Measurements from ENCODE around the gene RRP15.

The RRP15 gene, protein sequence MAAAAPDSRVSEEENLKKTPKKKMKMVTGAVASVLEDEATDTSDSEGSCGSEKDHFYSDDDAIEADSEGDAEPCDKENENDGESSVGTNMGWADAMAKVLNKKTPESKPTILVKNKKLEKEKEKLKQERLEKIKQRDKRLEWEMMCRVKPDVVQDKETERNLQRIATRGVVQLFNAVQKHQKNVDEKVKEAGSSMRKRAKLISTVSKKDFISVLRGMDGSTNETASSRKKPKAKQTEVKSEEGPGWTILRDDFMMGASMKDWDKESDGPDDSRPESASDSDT

DNA sequence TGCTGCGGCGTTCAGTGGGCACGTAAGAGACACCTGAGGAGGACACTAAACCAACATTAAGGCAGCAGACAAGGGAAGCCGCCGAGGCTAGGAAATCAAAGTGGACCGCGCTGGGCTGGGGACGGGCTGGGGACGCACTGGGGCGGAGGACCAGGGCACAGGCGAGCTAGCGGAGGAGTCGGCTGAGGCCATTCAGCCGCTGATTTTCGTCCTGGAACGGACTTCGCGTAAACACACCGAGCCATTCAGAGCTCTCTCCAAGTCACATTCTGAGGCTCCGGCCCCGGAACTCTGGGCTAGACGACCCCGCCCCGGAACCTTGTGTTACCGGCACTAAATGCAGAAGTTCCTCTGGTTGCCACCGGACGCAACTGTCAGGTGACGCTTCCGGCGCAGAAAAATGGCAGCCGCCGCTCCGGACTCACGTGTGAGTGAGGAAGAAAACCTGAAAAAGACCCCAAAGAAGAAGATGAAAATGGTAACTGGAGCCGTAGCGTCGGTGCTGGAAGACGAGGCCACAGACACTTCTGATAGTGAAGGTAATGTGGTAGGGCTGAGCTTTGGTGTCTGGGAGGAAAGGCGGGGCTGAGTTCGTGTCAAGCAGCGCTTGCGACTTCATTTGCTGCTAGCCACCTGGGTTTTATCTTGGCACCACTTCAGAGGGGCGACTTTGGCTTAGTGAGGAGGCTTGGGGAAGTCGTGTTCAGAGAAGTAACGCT, at the start of gene RRP15:
Gene RRP15 (plus strand): TSS at position 377 of the 719 bp plus-strand sequence. CDS start 24 bp downstream, at position 401.
- peak; percentile 87 for DNase-seq

DNA sequence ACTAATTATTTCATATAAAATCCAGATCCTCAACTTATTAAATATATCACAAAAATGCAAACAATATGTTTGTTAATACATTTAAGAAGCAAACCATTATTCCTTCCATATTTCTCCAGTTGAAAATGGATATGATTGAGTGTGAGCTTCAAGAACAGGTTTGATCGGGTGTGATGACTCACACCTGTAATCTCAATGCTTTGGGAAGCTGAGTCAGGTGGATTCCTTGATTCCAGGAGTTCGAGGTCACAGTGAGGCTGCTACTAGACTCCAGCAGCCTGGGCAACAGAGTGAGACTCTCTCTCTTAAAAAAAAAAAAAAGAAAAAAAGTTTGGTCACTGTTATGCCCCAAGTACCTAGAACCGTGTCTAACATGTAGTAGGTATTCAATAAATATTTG, 42.9 kb upstream of the RRP15 start:
- no peak for DNase-seq

DNA sequence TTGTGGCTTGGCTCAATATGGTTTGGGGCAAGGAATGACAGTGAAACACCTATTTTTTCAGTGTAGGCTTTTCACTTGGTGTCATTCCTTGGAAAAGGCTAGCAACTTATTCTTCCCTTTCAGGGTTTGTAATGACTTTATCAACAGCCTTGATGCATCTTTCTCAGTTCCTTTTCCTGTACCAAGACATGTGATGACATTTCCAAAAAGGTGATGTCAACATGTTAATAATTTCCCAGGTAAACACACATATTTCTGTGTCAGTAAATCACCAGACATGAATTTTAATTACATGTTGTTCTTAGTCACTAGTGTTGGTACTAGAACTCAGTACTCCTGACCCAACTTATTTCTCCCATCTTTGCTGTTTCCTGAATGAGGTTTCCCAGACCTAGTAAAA, 37.8 kb upstream of the RRP15 start:
- DNase-seq, result no peak

DNA sequence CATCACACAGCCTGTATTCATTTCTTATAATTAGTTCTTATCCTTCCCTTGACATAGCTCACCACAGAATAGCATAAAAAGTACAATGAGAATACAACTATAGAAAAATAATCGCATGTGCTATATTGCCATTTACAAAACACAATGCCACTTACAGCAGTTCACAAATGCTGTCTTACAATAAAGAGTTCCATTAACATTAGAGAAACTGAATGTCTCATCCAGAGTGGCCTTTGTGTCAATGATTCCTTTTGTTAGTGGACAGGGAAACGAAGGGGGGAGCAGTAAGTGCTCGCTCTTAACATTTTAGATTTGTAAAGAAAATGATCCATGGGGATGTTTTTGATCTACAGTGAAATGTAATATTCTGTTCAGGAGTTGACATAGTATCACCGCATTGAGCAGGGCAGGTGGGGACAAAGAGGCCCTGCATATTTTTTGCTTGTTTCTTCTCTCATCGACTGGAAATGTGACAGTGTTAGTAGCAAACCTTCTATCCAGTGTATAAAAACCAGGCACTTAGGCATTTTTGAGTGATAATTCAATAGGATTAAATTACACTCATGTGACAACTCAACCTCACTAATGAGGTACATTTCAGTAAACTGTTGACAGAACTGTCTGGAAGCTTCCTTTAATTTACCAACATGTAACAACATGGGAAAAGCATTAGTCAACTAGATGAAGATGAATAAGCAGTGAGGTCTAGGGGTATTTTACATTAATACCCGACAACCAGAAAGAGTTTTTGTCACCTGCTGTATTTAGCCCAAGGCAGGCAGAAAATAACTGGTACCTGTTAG, 35.6 kb upstream of the RRP15 start:
- DNase-seq, result peak; percentile 69

DNA sequence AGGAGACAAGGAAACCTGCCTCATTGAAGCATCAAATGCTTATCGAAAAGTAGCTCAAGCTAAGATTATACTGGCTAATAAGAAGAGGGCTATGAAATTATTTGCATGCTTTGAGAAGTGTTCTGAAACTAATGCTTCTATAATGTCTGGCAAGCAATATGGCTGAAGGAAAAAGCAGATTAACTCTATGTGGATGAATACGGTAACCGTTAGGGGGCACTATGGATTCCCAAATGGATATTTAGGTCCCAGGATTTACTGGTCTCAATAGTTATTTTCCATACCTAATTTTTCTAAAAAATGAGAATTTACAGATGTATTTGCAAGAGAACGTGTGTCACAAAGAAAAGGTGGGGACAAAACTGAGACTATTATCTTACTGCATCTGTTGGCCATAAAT, 34.6 kb upstream of the RRP15 start:
- no peak for DNase-seq

DNA sequence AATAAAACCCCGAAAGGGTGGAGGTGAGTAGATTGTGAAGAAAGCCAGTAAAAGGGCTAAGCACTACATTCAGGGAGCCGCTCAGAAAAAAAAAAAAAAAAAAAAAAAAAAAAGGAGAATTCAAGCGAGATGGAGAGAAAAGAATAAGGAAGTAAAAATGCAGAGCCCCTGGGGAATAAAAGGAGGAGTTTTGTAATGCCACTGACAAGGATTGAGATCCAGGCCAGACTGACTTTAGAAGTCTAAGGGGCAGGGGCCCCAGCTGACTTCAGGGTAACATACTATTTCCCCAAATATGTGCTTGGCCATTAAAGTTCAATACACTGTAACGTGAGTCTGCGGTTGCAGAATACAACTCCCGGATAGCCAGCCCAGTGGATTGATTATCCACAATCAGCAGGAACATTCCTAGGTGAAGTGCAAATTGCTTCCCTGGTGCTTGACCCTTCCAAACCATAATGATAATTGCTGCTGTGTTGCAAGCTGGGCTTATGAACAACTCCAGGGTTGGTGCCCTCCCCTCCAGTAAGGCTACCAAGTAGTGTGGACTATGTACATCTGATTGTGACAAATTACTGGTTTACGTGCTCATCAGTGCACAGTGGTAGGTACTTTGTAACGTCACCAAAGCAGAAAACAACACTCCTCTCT, 30.7 kb upstream of the RRP15 start:
- no peak for DNase-seq

DNA sequence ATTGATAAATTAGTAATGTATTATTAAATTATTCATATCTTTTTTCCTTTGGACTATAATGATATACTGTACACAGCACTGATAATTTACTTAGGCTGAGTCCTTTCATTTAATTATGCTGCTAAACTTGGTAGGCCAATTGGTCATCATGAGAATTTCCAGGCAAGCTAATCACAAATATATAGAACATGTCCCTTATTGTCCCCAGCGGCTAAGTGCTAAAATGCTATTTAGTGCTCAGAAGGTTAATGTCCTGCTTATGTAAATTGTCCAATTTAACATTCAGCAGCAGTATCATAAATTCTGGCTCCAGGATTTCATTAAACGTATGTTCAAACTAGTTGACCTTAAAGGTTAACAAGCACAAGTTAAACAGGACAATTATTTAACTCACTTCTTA, 30.0 kb upstream of the RRP15 start:
- no peak for DNase-seq

DNA sequence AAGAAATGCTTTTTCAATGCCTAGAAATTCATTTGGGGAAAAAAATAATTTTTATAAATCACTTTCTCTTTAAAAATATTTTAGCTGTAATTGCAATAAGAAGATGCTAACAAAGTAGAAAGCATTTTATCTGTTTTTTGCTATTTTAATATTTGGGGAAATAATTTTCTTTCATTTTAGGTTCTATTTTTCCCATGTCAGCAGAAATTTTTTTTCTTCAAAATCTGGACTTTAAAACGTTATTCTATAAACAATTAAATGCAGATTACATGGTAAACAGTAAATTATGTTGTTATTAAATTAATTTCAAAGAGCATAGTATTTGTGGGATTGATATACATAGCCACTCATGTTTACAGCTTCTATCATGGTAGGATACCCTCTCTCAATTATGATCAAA, 27.7 kb upstream of the RRP15 start:
- DNase-seq, result no peak

DNA sequence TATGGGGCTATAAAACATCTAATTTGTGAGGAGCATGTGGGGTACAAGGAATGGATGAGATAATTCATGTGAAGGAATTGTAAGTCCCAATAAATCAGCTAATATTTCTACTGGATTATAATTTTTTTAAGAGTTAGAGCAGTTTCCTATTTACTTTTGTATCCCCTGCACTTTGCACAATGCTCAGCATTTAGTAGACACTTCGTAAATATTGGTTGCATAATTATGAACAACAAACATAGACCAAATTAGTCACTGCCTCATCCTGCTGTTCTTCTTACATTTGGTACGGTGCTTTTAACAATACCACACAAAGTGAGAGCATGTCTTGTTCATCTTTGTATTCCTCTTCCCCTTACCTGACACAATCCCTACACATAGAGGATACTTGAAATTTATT, 27.1 kb upstream of the RRP15 start:
- DNase-seq, result no peak

DNA sequence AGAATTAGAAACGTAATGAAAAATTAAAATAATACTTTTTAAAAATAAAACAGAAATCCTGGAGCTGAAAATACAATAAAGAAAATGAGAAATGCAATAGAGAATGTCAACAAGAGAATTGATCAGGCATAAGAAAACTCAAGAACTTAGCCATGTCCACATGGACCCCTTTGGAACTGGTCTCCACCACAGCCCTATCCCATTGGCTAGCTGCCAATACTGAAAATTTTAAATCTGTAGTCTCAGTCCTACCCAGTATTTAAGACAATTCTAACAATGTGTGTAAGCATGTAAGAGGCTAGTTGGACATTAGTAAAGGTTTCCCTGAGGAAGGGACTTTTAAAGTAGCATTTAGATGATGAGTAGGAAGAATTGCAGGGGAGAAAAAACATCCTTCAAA, 25.8 kb upstream of the RRP15 start:
- DNase-seq, result no peak

DNA sequence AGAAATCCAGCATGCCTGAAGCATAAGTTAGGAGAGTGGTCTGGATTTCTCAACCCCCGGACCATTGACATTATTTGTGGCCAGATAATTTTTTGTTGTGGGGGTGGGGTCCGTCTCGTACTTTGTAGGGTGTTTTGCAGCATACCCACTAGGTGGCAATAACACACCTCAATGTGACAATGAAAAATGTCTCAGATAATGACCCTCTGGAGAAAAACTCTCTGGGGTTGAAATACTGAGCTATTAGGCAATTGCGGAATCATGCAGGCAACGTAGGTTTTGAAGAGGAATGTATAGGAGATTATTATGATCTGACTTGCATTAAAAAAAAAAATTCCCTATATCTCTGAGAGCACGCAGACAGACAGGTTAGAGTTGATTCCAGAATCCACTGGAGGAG, 25.3 kb upstream of the RRP15 start:
- DNase-seq, result no peak

DNA sequence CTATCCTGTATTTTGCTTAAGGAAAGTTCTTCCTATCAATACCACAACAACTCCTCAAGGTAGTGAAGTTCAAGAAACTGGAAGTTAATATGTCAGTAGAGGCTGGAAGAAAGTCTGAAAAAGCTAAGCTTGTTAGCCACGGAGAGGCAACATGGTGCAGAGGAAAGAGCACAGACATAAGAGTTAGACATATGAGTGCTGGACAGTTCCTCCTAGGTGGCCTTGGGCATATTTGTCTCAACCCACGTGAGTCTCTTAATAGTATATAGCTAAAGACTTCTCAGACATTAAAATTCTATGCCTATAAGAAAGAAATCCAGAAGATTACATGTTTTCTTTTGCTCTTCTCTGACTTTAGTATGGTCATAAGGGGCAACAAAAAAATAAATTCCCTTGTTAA, 22.8 kb upstream of the RRP15 start:
- DNase-seq, result no peak

DNA sequence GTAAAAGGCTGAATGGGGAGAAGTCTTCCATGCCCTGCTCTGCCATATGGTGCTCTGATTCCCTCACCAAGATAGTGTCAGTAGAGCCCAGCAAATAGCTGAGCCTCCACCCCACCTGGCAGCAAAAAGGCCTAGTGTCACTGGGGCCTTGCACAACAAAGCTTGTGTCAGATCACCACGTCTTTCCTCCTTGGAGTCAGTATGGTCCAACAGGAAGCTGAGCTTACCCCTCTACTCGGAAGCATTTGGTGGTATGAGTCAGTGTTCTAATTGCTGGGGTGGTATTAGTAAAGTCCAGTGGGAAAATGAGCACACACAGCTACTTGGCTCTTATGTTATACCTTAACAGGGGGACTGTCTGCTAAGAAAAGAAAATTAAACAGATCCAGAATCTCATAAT, 18.7 kb upstream of the RRP15 start:
- no peak for DNase-seq

DNA sequence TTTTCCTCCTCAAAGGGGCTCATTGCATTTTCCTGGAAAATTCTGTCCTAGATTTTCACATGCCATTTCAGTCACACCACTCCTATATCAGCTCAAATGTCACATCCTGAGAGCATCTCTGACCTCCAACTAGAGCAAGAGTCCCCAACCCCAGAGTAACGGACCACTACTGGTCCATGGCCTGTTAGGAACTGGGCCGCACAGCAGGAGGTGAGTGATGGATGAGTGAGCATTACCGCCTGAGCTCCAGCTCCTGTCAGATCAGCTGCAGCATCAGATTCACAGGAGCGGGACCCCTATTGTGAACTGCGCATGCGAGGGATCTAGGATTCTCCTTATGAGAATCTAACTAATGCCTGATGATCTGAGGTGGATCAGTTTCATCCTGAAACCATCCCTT, 12.7 kb upstream of the RRP15 start:
- no peak for DNase-seq

DNA sequence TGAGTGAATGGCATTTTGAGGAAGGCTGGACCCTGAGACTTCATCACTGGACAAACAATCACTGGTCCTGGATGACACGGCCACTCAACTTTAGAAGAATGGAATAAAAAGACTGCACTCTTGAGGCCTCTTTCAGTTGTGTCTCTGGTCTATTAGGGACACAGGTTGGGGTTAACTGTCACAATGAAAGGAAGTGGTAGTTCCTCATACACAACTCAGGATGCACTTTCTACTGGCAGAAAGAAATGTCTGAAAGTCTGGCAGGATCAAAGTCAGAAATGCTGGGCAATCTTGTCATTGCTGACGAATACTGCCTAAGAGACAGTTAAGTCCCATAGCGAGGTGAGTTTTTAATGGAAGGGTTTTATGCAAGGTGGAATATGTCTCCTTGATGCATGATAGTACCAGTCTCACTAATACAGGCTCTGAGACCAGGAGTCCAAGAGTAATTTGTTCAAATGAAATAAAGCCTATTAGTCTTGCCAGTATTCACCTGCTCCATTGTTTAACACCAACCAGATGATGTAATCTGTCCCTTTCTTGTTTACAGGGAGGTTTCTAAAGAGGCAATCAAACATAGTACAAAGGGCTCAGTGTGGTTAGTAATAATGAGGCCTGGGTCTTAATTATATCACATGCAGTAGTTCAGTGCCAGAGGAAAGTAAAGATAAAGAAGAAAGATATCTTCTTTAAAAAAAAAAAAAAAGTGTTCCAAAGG, 11.2 kb upstream of the RRP15 start:
- peak; percentile 79 for DNase-seq

DNA sequence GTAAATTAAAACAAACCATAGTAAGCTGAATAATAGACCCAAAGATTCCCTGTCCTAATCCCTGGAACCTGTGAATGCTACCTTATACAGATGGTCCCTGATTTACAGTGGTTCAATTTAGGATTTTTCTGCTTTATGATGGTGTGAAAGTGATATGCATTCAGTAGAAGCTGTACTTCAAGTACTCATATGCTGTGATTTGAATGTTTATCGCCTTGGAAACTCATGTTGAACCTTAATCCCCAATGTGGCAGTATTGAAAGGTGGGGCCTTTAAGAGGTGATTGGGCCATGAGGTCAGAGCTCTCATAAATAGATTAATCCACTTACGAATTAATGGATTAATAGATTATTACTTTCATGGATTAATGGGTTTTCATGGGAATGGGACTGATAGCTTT, 10.6 kb upstream of the RRP15 start:
- no peak for DNase-seq

DNA sequence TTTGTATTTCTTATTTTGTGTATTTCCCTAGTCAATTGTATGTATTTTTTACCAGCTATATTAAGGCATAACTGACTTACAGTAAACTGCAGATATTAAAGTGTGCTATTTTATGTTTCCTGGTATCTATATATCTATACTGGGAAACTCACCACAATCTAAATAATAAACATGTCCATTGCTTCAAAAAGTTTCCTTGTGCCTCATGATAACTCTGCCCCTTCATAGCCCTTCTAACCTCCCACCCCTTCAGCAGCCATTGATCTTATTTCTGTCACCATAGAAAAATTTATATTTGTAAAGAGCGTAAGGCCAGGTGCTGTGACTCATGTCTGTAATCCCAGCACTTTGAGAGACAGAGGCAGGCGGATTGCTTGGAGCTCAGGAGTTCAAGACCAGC, 9.3 kb upstream of the RRP15 start:
- no peak for DNase-seq

DNA sequence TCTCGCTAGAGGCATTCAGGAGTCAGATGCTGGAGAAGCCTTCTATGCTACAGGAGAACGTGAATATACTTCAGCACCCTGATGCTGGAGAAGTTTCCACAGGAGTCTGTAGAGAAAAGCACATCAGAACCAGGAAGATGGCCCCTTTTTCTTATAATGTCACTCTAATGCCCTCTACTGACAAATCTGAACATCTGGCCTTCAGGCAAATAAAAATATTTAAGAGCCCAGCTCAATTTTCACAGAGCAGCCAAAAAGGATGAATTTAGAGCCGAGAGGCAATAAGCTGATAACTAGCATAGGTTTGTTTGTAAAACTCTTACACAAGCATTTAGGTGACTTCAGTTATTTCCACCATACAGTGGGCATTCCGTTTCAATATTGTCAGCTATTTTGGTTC, 3.8 kb upstream of the RRP15 start:
- DNase-seq, result no peak

DNA sequence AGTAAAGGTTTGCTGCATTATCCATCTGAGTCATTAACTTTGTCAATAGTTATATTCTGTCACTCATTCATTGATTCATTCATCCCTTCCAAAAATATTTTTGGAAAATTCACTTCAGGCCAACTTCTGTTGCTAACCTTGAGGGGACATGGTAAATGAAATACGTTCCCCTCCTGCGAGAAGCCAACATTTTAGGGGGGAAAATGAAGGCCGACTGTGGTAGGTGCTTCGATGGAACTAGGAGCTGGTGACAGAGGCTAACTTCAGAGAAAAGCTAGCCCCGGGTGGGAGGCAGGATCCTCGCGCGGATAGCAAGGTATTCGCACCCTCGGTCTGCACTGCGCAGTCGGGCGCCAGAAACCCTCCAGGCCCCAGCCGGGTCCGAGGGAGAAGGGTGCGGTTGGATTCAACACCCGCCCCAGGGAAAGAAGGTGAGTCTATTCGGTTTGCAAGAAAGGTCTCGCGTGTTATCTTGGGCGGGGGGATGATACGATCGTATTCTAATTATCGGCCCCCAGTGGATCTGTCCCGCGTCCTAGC, 646 bp upstream of the RRP15 start:
- no peak for DNase-seq

DNA sequence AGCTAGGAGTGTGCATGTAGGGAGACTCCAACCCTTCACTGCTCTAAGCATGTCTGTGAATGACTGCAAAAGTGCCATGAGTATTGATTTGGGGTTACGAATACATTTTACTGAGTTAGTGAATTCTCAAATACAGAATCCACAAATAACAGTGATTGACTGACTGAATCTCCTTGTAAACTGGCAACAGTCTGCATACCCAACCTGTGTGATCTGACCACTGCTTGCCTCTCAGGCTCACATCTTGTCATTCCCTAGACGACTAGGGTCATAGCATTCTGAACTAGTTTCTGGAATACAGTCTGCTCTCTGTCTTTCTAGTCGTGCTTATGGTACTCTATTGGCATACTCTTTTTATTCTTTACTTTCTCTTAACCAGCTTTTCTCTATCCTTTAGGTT, 7.4 kb downstream of the RRP15 start:
- no peak for DNase-seq

DNA sequence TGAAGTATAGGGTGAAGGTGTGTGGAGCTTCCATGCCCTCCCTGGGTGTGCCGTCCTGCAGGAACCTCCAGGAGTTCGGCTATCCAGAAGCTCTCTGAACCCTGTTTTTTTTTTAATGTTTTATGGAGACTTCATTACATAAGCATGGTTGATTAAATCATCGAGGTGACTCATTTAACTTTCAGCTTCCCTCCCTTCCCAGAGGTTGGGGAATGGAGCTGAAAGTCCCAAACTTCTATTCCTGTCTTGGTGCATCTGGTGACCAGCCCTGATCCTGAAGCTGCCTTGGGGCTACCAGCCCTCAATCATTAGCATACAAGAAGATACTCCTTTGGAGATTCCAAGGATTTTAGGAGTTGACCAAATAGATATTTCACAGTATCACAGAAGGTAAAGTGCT, 9.5 kb downstream of the RRP15 start:
- no peak for DNase-seq

DNA sequence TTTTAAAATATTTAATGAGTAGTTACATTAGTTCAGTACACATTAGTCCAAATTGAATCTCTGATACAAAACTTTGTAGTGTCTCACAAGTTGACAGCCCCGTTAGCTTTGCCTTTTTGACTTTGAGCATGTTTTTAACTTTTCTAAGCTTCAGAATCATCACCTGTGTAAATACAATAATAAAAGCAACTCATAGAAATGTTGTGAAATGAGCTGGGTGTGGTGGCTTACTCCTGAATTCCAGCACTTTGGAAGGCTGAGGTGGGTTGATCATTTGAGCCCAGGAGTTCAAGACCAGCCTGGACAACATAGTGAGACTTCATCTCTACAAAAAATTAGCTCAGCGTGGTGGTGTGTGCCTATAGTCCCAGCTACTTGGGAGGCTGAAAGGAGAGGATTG, 11.1 kb downstream of the RRP15 start:
- no peak for DNase-seq

DNA sequence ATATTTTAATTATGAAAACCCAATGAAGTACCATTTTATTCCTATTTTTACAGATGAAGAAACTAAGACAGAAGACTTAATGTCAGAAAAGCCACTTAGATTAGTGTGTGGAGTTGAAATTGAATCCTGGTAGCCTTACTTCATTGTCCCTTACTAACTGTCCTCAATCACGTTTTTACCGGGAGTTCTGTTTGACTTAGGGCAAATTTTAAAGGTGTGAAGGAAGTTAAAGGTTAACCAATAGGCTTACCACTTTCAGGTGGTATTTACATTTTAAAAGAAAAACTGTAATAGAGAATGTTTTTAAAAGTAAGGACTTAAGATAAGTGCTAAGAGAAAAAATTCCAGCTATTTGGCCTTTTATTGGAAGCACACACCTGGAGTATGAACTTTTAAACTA, 12.4 kb downstream of the RRP15 start:
- no peak for DNase-seq

Data from NCI-H1105 (cell line).